Islet precursor cell (in vitro differentiated cells): ENCODE measurements around the gene OLFM1.
"Not testable (repeated sequence)": the region's sequence is repeated elsewhere in the genome, so short reads cannot be mapped to it uniquely, and the experiment has no call there.

Source experiments
- DNase-seq: peaks from one replicate; pipeline ENCODE4 v3.0.0-alpha.2; 2018

Gene OLFM1

DNA sequence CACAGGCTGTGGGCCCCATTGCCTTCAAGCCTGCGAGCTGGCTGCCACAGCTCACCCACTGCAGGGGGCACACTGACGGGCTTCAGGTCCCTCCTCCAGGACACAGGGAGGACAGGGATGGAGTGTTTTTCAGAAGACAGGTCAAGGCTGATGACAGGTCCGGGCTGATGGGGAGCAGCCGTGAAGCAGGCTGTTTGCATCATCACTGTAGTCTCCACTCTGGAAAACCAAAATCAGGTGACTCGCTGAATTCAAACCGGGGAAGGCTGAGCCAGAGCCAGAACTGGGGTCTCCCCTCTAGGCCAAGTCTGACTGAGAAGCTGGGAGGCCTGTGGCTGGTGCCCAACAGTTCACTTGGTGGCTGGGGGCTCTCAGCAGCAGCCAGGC is 48.5 kb downstream of the OLFM1 start:
- DNase-seq = no peak

DNA sequence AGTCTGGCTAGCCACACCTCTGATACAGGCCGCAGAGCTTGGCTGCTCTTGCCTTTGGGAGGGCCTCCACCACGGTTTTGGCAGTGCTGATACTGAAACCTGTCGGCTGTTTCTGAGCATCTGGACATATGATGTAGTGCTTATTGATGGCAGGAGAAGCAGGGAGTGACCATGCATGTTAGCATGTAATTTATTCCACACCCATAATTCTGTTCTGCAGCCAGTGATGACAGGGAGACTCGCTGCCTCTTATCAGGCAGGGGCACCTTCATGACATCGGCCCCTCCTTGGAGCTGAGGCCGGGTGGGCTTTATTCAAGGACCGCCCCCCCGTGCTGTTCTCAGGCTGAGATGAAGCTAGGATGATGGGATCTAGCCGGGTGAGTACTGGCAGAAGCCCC is 49.0 kb downstream of the OLFM1 start:
- no peak for DNase-seq

- DNase-seq = peak; percentile 62
These were observed 49.7 kb downstream of the OLFM1 start for GRCh38 chr9:135136991-135137832.

GRCh38 chr9:135138078-135138855 is 50.8 kb downstream of the OLFM1 start:
- no peak for DNase-seq

DNA sequence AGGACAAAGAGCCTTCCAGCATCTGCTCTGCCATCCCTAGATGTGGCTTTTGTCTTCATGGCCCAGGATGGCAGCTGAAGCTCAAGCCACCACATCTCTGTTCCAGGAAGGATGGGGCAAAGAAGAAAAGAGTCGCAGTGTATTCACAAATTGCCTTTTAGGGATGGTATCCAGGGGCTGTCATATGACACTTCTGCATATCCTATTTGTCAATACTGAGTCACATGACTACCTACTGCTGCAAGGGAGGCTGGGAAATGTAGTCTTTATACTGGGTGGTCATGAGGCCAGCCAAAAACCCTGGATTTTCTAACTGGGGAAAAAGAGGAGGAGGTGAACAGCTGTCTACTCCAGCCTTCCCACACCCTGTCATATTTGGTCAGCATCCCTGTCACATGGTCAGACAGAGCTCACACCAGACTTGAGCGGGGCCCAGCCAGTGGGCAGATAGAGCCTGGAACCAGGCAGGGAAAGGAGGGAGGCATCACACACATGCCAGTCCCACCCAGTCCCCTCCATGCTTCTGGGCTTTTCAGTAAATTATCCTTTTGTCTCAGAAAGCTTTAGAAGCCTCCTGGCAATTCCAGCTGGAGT is 52.0 kb downstream of the OLFM1 start:
- no peak for DNase-seq

- no peak for DNase-seq
These were observed 53.8 kb downstream of the OLFM1 start for GRCh38 chr9:135141183-135141774.

DNA sequence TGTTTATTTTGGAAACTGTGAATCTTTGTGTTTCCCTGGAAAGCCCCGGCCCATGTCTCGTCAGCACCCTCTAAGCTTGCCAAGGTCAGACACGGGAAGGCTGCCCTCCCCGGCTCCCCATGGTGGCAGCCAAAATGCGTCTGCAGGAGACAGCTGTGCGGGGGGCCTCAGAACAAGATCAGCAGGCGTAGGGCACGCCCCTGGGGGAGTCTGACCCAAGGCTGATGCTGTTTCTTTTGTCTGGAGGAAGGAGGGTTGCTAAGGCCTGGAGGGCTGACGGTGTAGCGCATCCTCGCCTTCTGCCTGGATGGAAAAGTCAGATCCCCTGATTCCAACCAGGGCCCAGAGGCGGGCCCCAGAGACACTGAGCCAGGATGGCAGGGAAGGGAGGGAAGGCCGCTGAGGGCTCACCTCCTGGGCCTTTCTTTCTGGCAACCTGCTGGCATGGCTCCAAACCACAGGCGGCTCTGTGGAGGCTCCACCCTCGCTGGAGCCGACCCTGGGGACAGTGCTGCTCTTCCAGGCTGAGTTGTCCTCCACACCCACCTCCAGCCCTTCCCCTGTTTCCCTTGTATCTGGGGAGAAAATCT is 57.2 kb downstream of the OLFM1 start:
- no peak for DNase-seq

GRCh38 chr9:135145312-135145711 is 57.8 kb downstream of the OLFM1 start:
- DNase-seq = no peak

- DNase-seq = no peak
These were observed 58.8 kb downstream of the OLFM1 start for GRCh38 chr9:135146241-135146640.

- DNase-seq = no peak
These were observed 59.5 kb downstream of the OLFM1 start for GRCh38 chr9:135146766-135147473.

GRCh38 chr9:135147474-135147805 is 60.0 kb downstream of the OLFM1 start:
- no peak for DNase-seq

DNA sequence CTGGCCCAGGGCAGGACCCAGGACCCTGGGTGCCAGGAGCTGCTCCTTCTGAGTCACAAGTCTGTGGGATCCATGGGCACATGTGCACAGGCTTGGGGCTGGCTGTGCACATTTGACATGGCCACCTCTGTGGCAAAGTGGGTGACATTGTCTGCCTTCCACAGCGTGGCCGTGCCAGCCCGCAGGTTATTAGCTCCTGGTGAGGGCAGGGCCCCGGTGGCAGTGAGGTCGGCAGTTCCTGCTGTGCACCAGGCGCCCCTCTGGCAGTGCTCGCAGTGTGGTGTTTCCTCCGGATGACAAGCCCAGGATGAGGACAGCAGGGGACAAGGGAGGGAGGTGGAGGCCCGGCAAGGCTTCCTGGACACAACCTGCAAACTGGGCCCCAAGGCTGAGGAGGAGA is 60.5 kb downstream of the OLFM1 start:
- no peak for DNase-seq

DNA sequence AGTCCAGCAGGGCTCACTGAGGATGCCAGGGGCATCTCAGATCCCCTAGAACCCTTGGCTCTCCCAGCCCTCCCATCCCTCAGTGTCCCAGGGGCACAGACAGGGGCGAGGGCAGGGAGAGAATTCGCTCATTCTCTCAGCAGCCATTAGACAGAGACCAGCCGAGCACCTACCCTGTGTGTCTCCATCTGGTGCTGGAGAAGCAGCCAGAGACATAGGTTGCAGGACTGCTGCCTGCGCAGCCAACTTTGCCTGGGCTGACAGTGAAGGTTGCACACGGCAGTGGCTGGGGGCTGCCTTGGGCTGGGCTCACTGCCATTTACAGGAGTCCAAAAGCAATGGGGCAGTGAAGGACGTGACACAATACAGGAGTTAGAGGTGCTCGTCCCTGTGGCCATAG is 60.9 kb downstream of the OLFM1 start:
- DNase-seq = no peak

- DNase-seq = not testable (repeated sequence)
These were observed 62.4 kb downstream of the OLFM1 start for GRCh38 chr9:135149901-135150300.

GRCh38 chr9:135150981-135151380 is 63.5 kb downstream of the OLFM1 start:
- no peak for DNase-seq

DNA sequence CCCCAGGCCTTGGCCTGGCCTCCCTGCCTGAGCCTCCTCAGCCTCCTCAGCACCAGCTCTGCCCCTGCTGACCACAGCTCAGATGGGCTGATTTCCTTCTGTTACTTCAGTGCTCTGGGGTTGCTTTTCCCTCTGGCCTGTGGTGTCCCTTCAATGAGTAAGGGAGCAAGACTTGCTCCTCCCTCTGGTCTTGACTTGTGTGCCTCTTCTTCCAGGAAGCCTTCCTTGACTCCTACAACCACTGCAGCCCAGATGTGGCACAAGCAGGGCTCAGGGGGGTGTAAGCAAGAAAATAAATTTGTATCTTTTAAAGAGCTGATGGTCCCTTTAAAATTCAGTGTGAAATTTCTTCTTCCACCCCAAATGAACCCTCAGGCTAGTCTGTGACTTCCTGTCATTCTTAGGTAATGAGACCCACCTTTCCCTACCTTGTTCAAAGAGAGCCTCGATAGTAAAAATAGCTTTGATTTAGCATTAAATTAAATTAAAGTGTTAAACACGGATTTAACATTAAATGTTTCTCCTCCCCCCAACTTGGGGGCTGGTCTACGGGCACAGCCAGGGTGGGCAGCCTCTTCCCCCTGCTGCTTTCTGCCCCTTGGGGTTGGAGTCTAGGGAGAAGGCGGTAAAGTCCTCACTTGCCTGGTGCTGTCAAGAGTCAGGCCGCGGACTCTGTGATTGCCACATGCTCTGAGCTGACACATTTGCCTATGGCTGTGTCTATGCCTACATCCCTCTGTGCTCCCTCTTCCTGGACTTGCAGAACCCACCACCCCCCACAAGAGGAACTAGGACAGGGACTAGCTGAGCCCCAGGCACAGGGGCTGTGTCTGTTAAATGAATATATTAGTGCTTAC is 64.5 kb downstream of the OLFM1 start:
- DNase-seq = no peak

- DNase-seq = peak; percentile 92
These were observed 65.3 kb downstream of the OLFM1 start for GRCh38 chr9:135152614-135153334.

- no peak for DNase-seq
These were observed 66.7 kb downstream of the OLFM1 start for GRCh38 chr9:135154050-135154615.

- DNase-seq = no peak
These were observed 67.9 kb downstream of the OLFM1 start for GRCh38 chr9:135155396-135155795.
